Measurements from ENCODE around the gene DOCK1. TPM values are rescaled to one million over a fixed set of nuclear protein-coding genes. Genes with fewer than 3 reads are reported as not detected.

Gene DOCK1
- total and polyA plus RNA-seq, 7 experiments from 2014 or later = 0.11 to 1.2 (median 0.34) TPM; not detected in 2

DNA sequence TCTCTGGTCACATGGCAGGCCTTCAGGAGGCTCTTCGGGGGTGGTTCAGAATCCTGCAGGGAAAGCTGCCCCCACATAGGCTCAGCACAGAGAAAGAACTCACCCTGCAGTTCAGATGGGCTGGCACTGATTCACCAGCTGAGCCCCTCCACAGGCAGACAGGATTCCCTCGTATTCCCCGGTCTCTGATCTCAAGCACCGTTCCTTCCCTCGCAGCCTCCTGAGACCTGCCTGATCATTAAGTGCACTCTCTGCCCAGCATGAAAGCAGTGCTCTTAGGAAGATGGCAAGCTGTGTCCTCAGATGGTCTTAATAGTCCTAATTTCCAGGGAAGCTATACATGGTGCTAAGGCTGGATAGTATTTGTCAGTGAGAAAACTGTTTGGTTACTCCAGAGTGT is 565.7 kb downstream of the DOCK1 start:
- no peak overlapping the region for H3K4me3 Mint-ChIP-seq
- Histone ChIP-seq H3K4me3 (ENCODE audit: low read length) (no peak overlapping the region), H3K4me1 (ENCODE audit: control insufficient read depth in 2 of 2, insufficient read depth in 2 of 2, low read length in 2 of 2) (no peaks in the 10 kb centered on the region), H3K27me3 (ENCODE audit: control insufficient read depth in 2 of 2, insufficient read depth in 2 of 2, low read length in 2 of 2) (no peaks in the 10 kb centered on the region), H3K27ac (ENCODE audit: low read depth, low read length) (no peak overlapping the region), H3K9me3 (ENCODE audit: control insufficient read depth in 2 of 3, low read length in 3 of 3) (no peaks in the 10 kb centered on the region), H3K36me3 (ENCODE audit: control insufficient read depth in 2 of 3, insufficient read depth in 3 of 3, low read length in 3 of 3) (no peaks in the 10 kb centered on the region)
- no peak overlapping the region for H3K27ac Mint-ChIP-seq
- ATAC-seq (no peak), DNase-seq (no peak)
- ChIA-PET POLR2A (no interaction called here), CTCF (no interaction called here)
- peaks cover 0 to 3% (median 0%) of the 10 kb centered on the region in 11 donors for H3K9me3 Mint-ChIP-seq
- intact Hi-C loops (cut with micrococcal nuclease) = no loop called here
- H3K36me3 Mint-ChIP-seq = no peaks in the 10 kb centered on the region
- H3K4me1 Mint-ChIP-seq = no peaks in the 10 kb centered on the region
- peaks cover 2 to 14% (median 12%) of the 10 kb centered on the region in 5 donors for H3K27me3 Mint-ChIP-seq

DNA sequence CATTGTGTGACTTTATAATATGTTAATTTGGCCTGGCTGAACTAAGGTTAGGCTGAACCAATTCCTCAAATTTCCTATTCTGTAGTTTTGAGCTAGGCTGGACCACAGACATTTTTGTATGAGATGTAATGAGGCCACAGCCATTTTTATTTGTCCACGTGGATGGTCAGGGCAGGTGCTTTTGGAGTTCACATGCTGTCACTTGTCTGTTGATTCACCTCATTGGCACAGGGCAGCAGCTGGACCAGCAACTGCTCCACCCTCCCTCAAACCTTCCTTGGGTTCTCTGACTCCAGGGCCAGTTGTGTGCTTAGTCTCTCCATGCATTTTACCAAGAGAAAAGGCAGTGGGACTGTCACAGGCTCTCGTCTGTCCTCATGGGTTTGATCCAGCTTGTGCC is 567.7 kb downstream of the DOCK1 start:
- DNase-seq (no peak), ATAC-seq (no peak)
- no peaks in the 10 kb centered on the region for H3K4me1 ChIP-seq (ENCODE audit: control insufficient read depth in 2 of 2, insufficient read depth in 2 of 2, low read length in 2 of 2)
- peaks cover 0 to 2% (median 0%) of the 10 kb centered on the region in 11 donors for H3K9me3 Mint-ChIP-seq
- H3K4me3 Mint-ChIP-seq = no peak overlapping the region
- ChIA-PET CTCF (no interaction called here), POLR2A (no interaction called here)
- H3K36me3 Mint-ChIP-seq = no peaks in the 10 kb centered on the region
- intact Hi-C loops (cut with micrococcal nuclease) = no loop called here
- H3K27ac ChIP-seq (ENCODE audit: low read depth, low read length) = no peak overlapping the region
- H3K27me3 Mint-ChIP-seq = peaks cover 2 to 16% (median 13%) of the 10 kb centered on the region in 5 donors
- no peaks in the 10 kb centered on the region for H3K9me3 ChIP-seq (ENCODE audit: control insufficient read depth in 2 of 3, low read length in 3 of 3)
- H3K4me1 Mint-ChIP-seq = no peaks in the 10 kb centered on the region
- H3K4me3 ChIP-seq (ENCODE audit: low read length) = no peak overlapping the region
- no peaks in the 10 kb centered on the region for H3K27me3 ChIP-seq (ENCODE audit: control insufficient read depth in 2 of 2, insufficient read depth in 2 of 2, low read length in 2 of 2)
- no peak overlapping the region for H3K27ac Mint-ChIP-seq
- H3K36me3 ChIP-seq (ENCODE audit: control insufficient read depth in 2 of 3, insufficient read depth in 3 of 3, low read length in 3 of 3) = no peaks in the 10 kb centered on the region

DNA sequence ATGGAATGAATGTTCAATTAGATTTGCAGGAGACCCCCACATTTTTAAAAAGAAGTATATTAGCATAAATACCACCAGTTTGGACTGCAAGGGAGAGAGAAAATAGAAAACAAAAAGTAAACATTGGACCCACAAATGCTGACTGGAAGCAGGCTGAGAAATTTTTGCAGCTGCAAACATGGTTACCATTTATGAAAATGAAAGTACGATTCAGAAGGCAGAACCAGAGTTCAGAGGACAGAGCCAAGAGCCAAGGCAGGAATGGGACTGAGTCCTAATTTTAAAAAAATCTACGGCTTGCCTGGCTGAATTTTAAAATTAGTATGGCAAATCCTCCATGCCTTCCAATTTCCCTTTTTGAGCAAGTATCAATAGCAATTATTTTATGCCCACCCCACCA is 569.3 kb downstream of the DOCK1 start:
- Histone ChIP-seq H3K36me3 (ENCODE audit: control insufficient read depth in 2 of 3, insufficient read depth in 3 of 3, low read length in 3 of 3) (no peaks in the 10 kb centered on the region), H3K4me1 (ENCODE audit: control insufficient read depth in 2 of 2, insufficient read depth in 2 of 2, low read length in 2 of 2) (no peaks in the 10 kb centered on the region), H3K27me3 (ENCODE audit: control insufficient read depth in 2 of 2, insufficient read depth in 2 of 2, low read length in 2 of 2) (no peaks in the 10 kb centered on the region), H3K27ac (ENCODE audit: low read depth, low read length) (no peak overlapping the region), H3K9me3 (ENCODE audit: control insufficient read depth in 2 of 3, low read length in 3 of 3) (no peaks in the 10 kb centered on the region), H3K4me3 (ENCODE audit: low read length) (no peak overlapping the region)
- H3K27ac Mint-ChIP-seq = no peak overlapping the region
- H3K9me3 Mint-ChIP-seq = peaks cover 0 to 4% (median 0%) of the 10 kb centered on the region in 11 donors
- CTCF ChIA-PET = interaction anchor here (0.5 kb wide), 1 partner anchor 293 kb away, joined by 4 read pairs; no protein-coding TSS in a partner anchor
- H3K27me3 Mint-ChIP-seq = peaks cover 2 to 17% (median 14%) of the 10 kb centered on the region in 5 donors
- POLR2A ChIA-PET = no interaction called here
- no peaks in the 10 kb centered on the region for H3K4me1 Mint-ChIP-seq
- intact Hi-C loops (cut with micrococcal nuclease) = no loop called here
- ATAC-seq = no peak
- H3K4me3 Mint-ChIP-seq = no peak overlapping the region
- H3K36me3 Mint-ChIP-seq = no peaks in the 10 kb centered on the region
- no peak for DNase-seq

DNA sequence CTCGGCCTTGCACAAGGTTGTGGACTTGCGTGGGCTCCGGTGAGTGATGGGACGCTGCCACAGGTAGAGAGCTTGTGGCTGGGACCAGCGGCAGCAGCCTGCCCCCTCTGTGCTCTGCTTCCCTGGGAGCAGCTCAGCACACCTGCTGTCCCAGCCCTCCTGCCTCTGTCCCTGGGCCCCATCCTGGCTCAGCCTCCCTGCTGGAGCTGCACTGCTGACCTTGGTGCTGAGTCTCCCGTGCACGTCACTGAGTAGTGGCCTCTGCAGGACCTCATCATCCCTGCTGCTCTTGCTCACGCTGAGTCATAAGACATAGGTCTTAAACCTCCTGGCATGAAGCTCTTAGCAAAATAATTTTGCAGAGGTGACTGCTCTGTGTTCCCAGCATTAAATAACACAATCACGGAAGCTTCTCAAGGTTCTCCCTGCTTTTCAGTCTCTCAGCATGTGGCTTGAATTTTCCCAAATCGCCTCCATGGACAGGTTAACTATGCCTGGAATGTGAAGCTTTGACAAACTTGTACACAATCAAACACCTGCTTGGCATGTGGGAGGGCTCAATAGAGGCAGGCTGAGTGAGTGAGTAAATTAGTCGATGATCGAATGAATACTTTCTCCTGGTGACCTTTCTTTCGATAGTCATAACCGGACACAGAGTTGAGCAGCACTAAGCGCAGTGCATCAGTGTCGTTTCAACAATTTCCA is 580.1 kb downstream of the DOCK1 start:
- no peak for DNase-seq
- Mint-ChIP-seq H3K27ac (no peak overlapping the region), H3K4me3 (no peak overlapping the region), H3K36me3 (no peaks in the 10 kb centered on the region), H3K27me3 (peaks cover 0 to 37% (median 24%) of the 10 kb centered on the region in 5 donors), H3K9me3 (peaks cover 0 to 3% (median 0%) of the 10 kb centered on the region in 11 donors), H3K4me1 (no peaks in the 10 kb centered on the region)
- no peaks in the 10 kb centered on the region for H3K9me3 ChIP-seq (ENCODE audit: control insufficient read depth in 2 of 3, low read length in 3 of 3)
- H3K4me3 ChIP-seq (ENCODE audit: low read length) = no peak overlapping the region
- no peak overlapping the region for H3K27ac ChIP-seq (ENCODE audit: low read depth, low read length)
- ATAC-seq = no peak
- ChIA-PET POLR2A (no interaction called here), CTCF (no interaction called here)
- intact Hi-C loops (cut with micrococcal nuclease) = no loop called here
- no peaks in the 10 kb centered on the region for H3K4me1 ChIP-seq (ENCODE audit: control insufficient read depth in 2 of 2, insufficient read depth in 2 of 2, low read length in 2 of 2)
- H3K27me3 ChIP-seq (ENCODE audit: control insufficient read depth in 2 of 2, insufficient read depth in 2 of 2, low read length in 2 of 2) = no peaks in the 10 kb centered on the region
- no peaks in the 10 kb centered on the region for H3K36me3 ChIP-seq (ENCODE audit: control insufficient read depth in 2 of 3, insufficient read depth in 3 of 3, low read length in 3 of 3)

DNA sequence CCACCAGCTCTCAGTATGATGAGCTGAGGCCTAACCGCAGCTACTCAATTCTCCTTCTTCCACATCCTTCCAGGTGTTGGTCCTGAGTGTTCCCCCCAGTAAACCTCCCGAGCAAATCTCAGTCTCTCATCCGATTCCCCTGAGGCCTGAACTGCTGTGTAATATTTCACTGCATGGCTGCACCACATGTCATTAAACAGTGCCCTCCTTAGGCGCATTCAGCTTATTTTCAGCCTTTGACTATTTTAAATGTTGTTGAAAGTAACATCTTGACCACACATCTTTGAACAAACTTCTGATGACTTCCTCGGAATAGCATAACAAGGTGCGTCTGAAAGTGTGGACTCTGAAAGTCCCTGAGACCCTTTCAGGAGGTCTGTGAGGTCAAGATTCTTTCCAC is 581.1 kb downstream of the DOCK1 start:
- peaks cover 0 to 39% (median 24%) of the 10 kb centered on the region in 5 donors for H3K27me3 Mint-ChIP-seq
- Histone ChIP-seq H3K27me3 (ENCODE audit: control insufficient read depth in 2 of 2, insufficient read depth in 2 of 2, low read length in 2 of 2) (no peaks in the 10 kb centered on the region), H3K9me3 (ENCODE audit: control insufficient read depth in 2 of 3, low read length in 3 of 3) (no peaks in the 10 kb centered on the region), H3K4me1 (ENCODE audit: control insufficient read depth in 2 of 2, insufficient read depth in 2 of 2, low read length in 2 of 2) (no peaks in the 10 kb centered on the region), H3K4me3 (ENCODE audit: low read length) (no peak overlapping the region), H3K27ac (ENCODE audit: low read depth, low read length) (no peak overlapping the region), H3K36me3 (ENCODE audit: control insufficient read depth in 2 of 3, insufficient read depth in 3 of 3, low read length in 3 of 3) (no peaks in the 10 kb centered on the region)
- H3K27ac Mint-ChIP-seq = peak overlapping the region in 1 of 9 donors; percentile 10
- H3K36me3 Mint-ChIP-seq = no peaks in the 10 kb centered on the region
- ChIA-PET CTCF (no interaction called here), POLR2A (no interaction called here)
- intact Hi-C loops (cut with micrococcal nuclease) = no loop called here
- ATAC-seq (no peak), DNase-seq (no peak)
- no peaks in the 10 kb centered on the region for H3K4me1 Mint-ChIP-seq
- H3K4me3 Mint-ChIP-seq = no peak overlapping the region
- H3K9me3 Mint-ChIP-seq = peaks cover 0 to 3% (median 0%) of the 10 kb centered on the region in 11 donors

DNA sequence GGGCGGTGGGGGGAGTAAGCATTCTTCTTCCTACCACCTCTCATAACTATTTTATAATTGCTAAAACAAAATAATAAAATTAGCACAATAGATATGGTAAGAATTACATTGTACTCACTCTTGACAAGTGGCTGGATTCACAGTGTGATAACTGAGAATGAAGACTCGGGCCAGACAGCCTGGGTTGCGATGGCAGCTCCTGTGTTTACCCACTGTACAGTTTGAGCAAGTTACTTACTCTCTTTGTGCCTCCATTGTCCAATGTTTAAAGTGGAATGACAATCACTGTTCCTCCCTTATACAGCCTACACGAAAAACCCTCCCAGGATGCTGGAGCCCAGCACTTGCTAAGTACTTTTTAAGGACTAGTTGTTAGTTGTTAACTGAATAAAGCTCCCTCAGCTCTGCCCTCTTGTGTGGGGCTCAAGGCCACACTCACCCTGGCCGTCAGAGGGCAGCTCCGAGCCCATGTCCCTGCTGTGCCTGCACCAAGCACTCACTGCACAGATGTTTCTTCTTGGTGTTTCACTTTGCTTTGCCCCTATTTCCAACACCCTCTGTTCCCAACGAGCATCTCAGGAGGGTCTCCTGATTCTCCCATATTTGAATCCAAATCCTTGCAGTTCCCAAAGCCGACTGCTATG is 587.5 kb downstream of the DOCK1 start:
- ATAC-seq = no peak
- Histone ChIP-seq H3K36me3 (ENCODE audit: control insufficient read depth in 2 of 3, insufficient read depth in 3 of 3, low read length in 3 of 3) (no peaks in the 10 kb centered on the region), H3K9me3 (ENCODE audit: control insufficient read depth in 2 of 3, low read length in 3 of 3) (no peaks in the 10 kb centered on the region), H3K27me3 (ENCODE audit: control insufficient read depth in 2 of 2, insufficient read depth in 2 of 2, low read length in 2 of 2) (no peaks in the 10 kb centered on the region), H3K4me1 (ENCODE audit: control insufficient read depth in 2 of 2, insufficient read depth in 2 of 2, low read length in 2 of 2) (no peaks in the 10 kb centered on the region), H3K27ac (ENCODE audit: low read depth, low read length) (no peak overlapping the region), H3K4me3 (ENCODE audit: low read length) (no peak overlapping the region)
- no peaks in the 10 kb centered on the region for H3K36me3 Mint-ChIP-seq
- H3K4me3 Mint-ChIP-seq = no peak overlapping the region
- ChIA-PET CTCF (no interaction called here), POLR2A (no interaction called here)
- peaks cover 0 to 46% (median 7%) of the 10 kb centered on the region in 5 donors for H3K27me3 Mint-ChIP-seq
- no peak for DNase-seq
- intact Hi-C loops (cut with micrococcal nuclease) = no loop called here
- no peak overlapping the region for H3K27ac Mint-ChIP-seq
- H3K4me1 Mint-ChIP-seq = no peaks in the 10 kb centered on the region
- no peaks in the 10 kb centered on the region for H3K9me3 Mint-ChIP-seq

DNA sequence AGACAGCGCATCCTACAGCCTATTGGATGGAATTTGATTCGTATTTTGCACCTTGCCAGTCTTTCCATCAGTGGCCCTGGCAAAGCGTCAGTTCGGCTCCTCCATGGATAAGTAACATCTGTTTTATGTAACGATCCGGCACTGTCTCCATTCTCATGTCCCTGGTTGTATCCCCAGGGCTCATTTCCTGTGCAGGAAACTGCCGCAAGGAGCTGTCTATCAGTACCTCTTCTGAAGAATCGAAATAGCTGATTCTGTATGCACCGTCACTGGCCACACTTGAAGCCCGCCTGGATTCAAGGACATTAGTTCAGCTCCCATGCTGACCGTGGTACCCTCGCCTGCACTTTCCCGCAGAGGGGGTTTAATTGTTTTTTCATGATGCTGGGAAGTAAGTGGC is 590.8 kb downstream of the DOCK1 start:
- ATAC-seq (no peak), DNase-seq (no peak)
- H3K36me3 ChIP-seq (ENCODE audit: control insufficient read depth in 2 of 3, insufficient read depth in 3 of 3, low read length in 3 of 3) = no peaks in the 10 kb centered on the region
- H3K27me3 ChIP-seq (ENCODE audit: control insufficient read depth in 2 of 2, insufficient read depth in 2 of 2, low read length in 2 of 2) = no peaks in the 10 kb centered on the region
- H3K4me1 ChIP-seq (ENCODE audit: control insufficient read depth in 2 of 2, insufficient read depth in 2 of 2, low read length in 2 of 2) = no peaks in the 10 kb centered on the region
- no peaks in the 10 kb centered on the region for H3K36me3 Mint-ChIP-seq
- no peak overlapping the region for H3K4me3 Mint-ChIP-seq
- no peak overlapping the region for H3K27ac ChIP-seq (ENCODE audit: low read depth, low read length)
- H3K27ac Mint-ChIP-seq = no peak overlapping the region
- intact Hi-C loops (cut with micrococcal nuclease) = no loop called here
- no peak overlapping the region for H3K4me3 ChIP-seq (ENCODE audit: low read length)
- peaks cover 0 to 1% (median 0%) of the 10 kb centered on the region in 11 donors for H3K9me3 Mint-ChIP-seq
- H3K4me1 Mint-ChIP-seq = no peaks in the 10 kb centered on the region
- H3K27me3 Mint-ChIP-seq = peaks cover 0 to 54% (median 16%) of the 10 kb centered on the region in 5 donors
- POLR2A ChIA-PET = no interaction called here
- H3K9me3 ChIP-seq (ENCODE audit: control insufficient read depth in 2 of 3, low read length in 3 of 3) = no peaks in the 10 kb centered on the region
- CTCF ChIA-PET = no interaction called here
